Endothelial cell of umbilical vein (primary cell): Measurements from ENCODE around the gene MPIG6B.

Experiments
- CTCF ChIP-seq, 2 donors: IDR thresholded peaks; 1 replicate in 1 of 2; 2 replicates in 1 of 2; pipeline ENCODE4 v1.5.1; 2011; ENCODE audit warnings: low read length in 2 of 2, mild to moderate bottlenecking in 2 of 2, moderate library complexity in 2 of 2, control low read depth in 1 of 2, inconsistent platforms in 1 of 2, low read depth in 1 of 2; ENCODE audit not compliant: insufficient read depth in 1 of 2; ENCODE audit errors: extremely low read depth in 1 of 2
- EZH2 ChIP-seq: IDR thresholded peaks from 2 replicates; pipeline ENCODE4 v1.6.1; 2012; ENCODE audit warnings: borderline replicate concordance, low read depth, mild to moderate bottlenecking, moderate library complexity, low read length, inconsistent platforms; ENCODE audit not compliant: severe bottlenecking
- FOS ChIP-seq: IDR thresholded peaks from 2 replicates; pipeline ENCODE4 v1.6.1; 2011; ENCODE audit warnings: mild to moderate bottlenecking, low read length, moderate library complexity, borderline replicate concordance; ENCODE audit not compliant: insufficient read depth
- GATA2 ChIP-seq: IDR thresholded peaks from 2 replicates; pipeline ENCODE4 v1.7.0; 2011; ENCODE audit warnings: low read depth, mild to moderate bottlenecking, moderate library complexity, mixed read lengths, low read length; ENCODE audit not compliant: insufficient read length, insufficient read depth
- MAX ChIP-seq: IDR thresholded peaks from 2 replicates; pipeline ENCODE4 v1.6.1; 2011; ENCODE audit not compliant: insufficient read depth, insufficient read length
- MYC ChIP-seq: IDR thresholded peaks from one replicate; pipeline ENCODE4 v1.6.1; 2011; ENCODE audit warnings: mild to moderate bottlenecking, low read depth, low read length
- POLR2A ChIP-seq: IDR thresholded peaks from 2 replicates; pipeline ENCODE4 v1.6.1; 2012; ENCODE audit warnings: low read depth, mild to moderate bottlenecking, control low read depth, low read length
- POLR2AphosphoS5 ChIP-seq: IDR thresholded peaks from 2 replicates; pipeline ENCODE4 v1.6.1; 2012; ENCODE audit warnings: low read depth, mild to moderate bottlenecking, control low read depth, low read length, moderate library complexity; ENCODE audit not compliant: insufficient read depth

- no peak for TF ChIP-seq EZH2
- no peak for TF ChIP-seq CTCF (IDR thresholded peaks at IDR 0.05; ENCODE audit: extremely low read depth in 1 of 2, insufficient read depth in 1 of 2, low read depth in 1 of 2, low read length in 2 of 2)
- no peak for TF ChIP-seq POLR2A
- TF ChIP-seq POLR2AphosphoS5, result no peak
- TF ChIP-seq FOS, result no peak
- no peak for TF ChIP-seq MYC
- TF ChIP-seq GATA2, result no peak
- TF ChIP-seq MAX, result no peak
Observed at GRCh38 chr6:31693535-31693934, 29.6 kb upstream of the MPIG6B start.
